HepG2 (cell line): ENCODE measurements around the gene IFI27.

Experiments used
- GTF2F1 ChIP-seq: fragments of 150-350 bp; IDR thresholded peaks from 2 replicates; pipeline ENCODE4 v1.6.1; 2014; ENCODE audit warnings: low read length
- ZNF343 ChIP-seq: sonication (generic); formaldehyde crosslinking; IDR thresholded peaks from 2 replicates; pipeline ENCODE4 v1.4.0; 2020; ENCODE audit warnings: mild to moderate bottlenecking, missing genetic modification reagents
- TF ChIP-seq, protein P1 (sequence below): IDR thresholded peaks from 2 replicates; pipeline ENCODE4 v1.6.1; 2012; ENCODE audit warnings: inconsistent platforms

DNA sequence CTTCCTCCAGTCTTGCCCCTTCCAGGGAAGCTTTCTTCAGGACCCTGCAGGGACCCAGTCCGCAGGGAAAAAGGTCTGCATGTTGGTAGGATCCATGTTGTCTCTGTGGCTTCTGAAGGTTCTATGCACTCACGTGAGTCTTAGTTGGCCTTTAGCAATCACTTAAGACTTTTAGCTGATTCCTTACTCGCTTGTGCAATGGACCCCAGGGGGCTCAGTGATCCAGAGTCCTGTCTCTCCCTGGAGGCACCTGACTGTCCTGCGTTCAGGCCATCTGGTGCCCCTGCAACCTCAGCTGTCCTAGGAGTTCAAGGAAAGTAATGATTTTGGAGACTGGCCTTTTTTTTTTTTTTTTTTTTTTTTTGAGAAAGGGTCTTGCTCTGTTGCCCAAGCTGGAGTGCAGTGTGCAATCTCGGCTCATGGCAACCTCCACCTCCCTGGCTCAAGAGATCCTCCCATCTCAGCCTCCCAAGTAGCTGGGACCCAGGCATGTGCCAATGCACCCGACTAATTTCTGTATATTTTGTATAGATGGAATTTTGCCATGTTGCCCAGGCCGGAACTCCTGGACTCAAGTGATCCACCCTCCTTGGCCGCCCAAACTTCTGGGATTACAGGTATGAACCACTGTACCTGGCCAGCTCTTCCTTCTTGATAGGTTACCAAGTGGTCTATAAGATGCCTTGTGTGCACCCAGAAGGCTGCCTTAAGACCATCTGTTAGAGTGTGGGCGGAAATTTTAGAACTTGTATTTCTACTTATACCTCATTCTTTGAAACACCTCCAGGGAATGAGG, 14.2 kb downstream of the IFI27 start:
- TF ChIP-seq, protein P1, sequence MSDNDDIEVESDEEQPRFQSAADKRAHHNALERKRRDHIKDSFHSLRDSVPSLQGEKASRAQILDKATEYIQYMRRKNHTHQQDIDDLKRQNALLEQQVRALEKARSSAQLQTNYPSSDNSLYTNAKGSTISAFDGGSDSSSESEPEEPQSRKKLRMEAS = no peak
- TF ChIP-seq GTF2F1 = no peak
- no peak for TF ChIP-seq ZNF343 (CRISPR knock-in tag)
